Measurements from ENCODE around the gene CCDC187.

CCDC187 gene

DNA sequence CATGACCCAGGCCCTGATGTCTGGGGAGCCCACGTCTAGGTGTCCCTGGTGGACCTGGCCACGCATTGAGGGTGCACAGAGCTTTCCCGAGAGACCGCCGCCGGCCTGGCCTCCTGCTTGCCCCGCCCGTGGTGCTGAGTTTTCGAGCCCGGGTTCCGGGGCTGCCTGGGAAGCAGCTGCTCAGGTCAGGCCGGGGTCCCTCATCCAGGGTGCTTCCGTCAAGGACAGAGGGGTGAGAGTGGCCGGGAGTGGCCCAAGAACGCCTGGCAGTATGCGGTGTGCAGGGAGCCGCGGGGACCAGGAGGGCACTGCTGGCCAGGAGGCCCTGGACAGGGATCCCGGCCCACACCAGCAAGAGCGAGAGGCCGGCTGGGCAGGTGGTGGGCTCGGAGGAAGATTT, 19.6 kb downstream of the CCDC187 start:
- H3K36me3 ChIP-seq (ENCODE audit: insufficient read depth, insufficient read length, low read length) = no peaks in the 10 kb centered on the region
- TF ChIP-seq ZNF274 (IDR thresholded peaks at IDR 0.05; ENCODE audit: low read depth, low read length) (no peak), SUZ12 (IDR thresholded peaks at IDR 0.05; ENCODE audit: extremely low read depth, insufficient read depth, insufficient read length) (no peak), YY1 (IDR thresholded peaks at IDR 0.05; ENCODE audit: insufficient read depth, insufficient read length) (no peak)
- peaks cover 17% of the 10 kb centered on the region for H3K4me1 ChIP-seq (ENCODE audit: insufficient read depth, insufficient read length)
- no peaks in the 10 kb centered on the region; the same call in 1 of the 2 replicates for H3K9me3 ChIP-seq (ENCODE audit: insufficient read depth, low read length)
- no peak for DNase-seq (ENCODE audit: low read depth, low spot score)
- no peak overlapping the region for H3K4me3 ChIP-seq (ENCODE audit: insufficient read length, low read depth)
- H3K9ac ChIP-seq (ENCODE audit: insufficient read length, low read depth) = peak overlapping the region; percentile 8
- no peaks in the 10 kb centered on the region for H3K27me3 ChIP-seq (ENCODE audit: insufficient read depth, insufficient read length)

DNA sequence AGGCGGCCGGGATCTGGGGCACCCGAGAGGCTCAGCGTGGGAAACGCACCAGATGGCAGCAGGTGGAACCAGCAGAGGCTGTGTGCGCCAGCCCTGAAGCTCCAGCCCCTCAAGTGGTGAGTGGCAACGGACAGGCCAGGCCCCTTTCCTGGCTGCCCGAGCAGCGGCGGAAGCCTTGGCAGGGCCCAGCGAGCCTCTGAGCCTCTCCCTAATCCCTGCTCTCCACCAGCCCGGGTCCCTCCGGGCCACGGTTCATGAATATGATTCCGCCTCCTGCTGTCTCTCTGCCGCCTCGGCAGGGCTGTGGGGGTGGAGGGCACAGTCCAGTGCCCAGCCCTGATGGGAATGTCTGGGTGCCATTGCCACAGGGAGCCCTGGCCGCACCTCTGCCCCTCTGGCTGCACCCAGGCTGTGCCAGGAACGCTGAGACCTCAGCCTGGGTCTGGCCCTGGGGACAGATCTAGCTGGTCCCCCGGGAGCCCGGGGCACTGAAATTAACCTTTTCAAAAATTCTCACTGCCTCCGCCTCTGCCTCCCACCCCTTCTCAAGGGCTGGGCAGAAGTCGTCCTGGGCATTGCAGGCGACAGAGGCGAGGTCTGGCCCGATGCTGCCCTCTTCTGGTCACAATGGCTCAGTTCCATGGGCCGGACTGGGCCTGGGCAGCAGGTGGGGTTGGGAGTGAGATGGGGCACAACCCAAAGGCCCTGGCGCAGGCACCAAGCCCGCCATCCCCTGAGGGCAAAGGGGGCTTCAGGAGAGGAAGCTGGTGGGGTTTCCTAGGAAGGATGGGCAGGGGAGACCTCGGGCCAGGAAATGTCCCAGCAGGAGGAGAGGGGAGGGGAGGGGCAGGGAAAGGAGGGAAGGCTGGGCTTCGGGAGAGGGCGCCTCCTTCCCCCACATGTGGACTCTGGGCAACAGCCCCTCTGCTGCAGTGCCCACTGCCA, 20.3 kb downstream of the CCDC187 start:
- Histone ChIP-seq H3K36me3 (ENCODE audit: insufficient read depth, insufficient read length, low read length) (no peaks in the 10 kb centered on the region), H3K9ac (ENCODE audit: insufficient read length, low read depth) (peak overlapping the region; percentile 36), H3K27me3 (ENCODE audit: insufficient read depth, insufficient read length) (no peaks in the 10 kb centered on the region), H3K9me3 (ENCODE audit: insufficient read depth, low read length) (no peaks in the 10 kb centered on the region; the same call in 1 of the 2 replicates), H3K4me1 (ENCODE audit: insufficient read depth, insufficient read length) (peaks cover 17% of the 10 kb centered on the region), H3K4me3 (ENCODE audit: insufficient read length, low read depth) (no peak overlapping the region)
- DNase-seq (ENCODE audit: low read depth, low spot score) = peak; percentile 65
- TF ChIP-seq SUZ12 (IDR thresholded peaks at IDR 0.05; ENCODE audit: extremely low read depth, insufficient read depth, insufficient read length) (no peak), YY1 (IDR thresholded peaks at IDR 0.05; ENCODE audit: insufficient read depth, insufficient read length) (no peak), ZNF274 (IDR thresholded peaks at IDR 0.05; ENCODE audit: low read depth, low read length) (no peak)

DNA sequence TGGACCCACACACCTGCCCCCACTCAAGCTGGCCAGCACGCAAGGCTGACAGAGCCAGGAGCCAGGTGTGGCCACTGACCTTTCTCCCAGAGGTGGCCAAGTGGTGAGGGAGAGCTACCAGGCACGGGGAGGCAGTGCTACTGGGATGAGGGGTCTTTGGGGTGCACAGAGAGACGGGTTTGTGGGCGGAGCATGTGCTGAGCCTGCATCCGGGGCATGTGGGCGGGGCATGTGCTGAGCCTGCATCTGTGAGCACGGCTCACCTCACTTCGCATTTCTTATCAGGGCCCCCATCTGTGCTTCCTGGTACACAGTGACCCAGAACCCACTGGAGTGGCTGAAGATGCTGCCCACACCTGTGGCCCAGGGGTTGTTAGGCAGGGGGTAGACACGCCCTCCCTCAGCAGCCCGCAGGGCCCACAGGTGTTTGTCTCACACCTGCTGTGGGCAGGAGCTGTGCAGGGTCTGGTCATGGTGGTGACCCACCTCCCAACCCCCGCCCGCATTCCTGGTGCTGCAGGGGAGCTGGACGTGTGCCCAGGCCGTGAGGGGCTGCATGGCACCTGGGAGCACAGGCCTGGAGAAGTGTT, 21.5 kb downstream of the CCDC187 start:
- no peak overlapping the region for H3K4me3 ChIP-seq (ENCODE audit: insufficient read length, low read depth)
- no peak for DNase-seq (ENCODE audit: low read depth, low spot score)
- no peaks in the 10 kb centered on the region; the same call in 1 of the 2 replicates for H3K9me3 ChIP-seq (ENCODE audit: insufficient read depth, low read length)
- no peak overlapping the region for H3K9ac ChIP-seq (ENCODE audit: insufficient read length, low read depth)
- no peak for TF ChIP-seq SUZ12 (IDR thresholded peaks at IDR 0.05; ENCODE audit: extremely low read depth, insufficient read depth, insufficient read length)
- TF ChIP-seq ZNF274 (IDR thresholded peaks at IDR 0.05; ENCODE audit: low read depth, low read length) = no peak
- TF ChIP-seq YY1 (IDR thresholded peaks at IDR 0.05; ENCODE audit: insufficient read depth, insufficient read length) = no peak
- no peaks in the 10 kb centered on the region for H3K36me3 ChIP-seq (ENCODE audit: insufficient read depth, insufficient read length, low read length)
- H3K4me1 ChIP-seq (ENCODE audit: insufficient read depth, insufficient read length) = peaks cover 17% of the 10 kb centered on the region
- H3K27me3 ChIP-seq (ENCODE audit: insufficient read depth, insufficient read length) = no peaks in the 10 kb centered on the region

DNA sequence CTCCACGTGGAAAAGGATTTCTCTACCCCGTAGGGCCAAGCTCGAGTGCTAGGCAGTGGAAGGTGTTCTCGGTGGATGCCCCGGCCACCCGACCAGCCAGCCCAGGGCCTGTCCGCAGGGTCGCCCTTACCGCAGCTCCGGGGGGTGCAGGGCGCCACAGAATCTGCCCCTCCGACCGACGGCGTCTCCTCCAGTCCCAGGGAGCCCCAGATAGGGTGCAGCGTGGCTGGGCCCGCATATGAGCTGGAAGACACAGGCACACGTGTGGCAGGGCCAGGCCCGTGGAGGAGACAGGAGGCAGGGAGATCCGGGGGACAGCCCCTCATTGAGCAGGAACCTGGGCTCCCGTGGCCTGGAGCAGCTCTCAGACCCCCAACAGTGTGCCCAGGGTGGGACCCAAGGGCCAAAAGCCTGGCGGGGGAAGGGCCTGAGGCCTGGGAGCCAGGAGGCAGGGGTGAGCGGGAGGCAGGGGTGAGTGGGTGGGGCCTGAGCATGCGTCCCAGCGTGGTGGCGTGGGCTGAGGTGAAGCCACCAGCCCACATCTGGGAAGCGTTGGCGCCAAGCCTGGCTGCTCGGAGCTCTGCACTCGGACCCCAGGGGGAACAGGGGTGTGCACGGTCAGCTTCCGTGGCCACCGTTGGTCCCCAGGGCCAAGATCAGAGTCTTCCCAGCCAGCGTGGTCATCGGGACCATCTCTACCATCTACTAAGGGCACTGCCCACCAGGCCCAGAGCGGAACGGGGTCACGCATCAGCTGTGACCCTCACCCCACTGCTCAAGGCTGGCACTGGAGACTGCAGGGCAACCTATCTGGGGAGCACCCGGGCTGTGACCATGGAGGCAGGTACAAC, 22.2 kb downstream of the CCDC187 start:
- no peak for DNase-seq (ENCODE audit: low read depth, low spot score)
- H3K9ac ChIP-seq (ENCODE audit: insufficient read length, low read depth) = no peak overlapping the region
- H3K36me3 ChIP-seq (ENCODE audit: insufficient read depth, insufficient read length, low read length) = no peaks in the 10 kb centered on the region
- no peak for TF ChIP-seq YY1 (IDR thresholded peaks at IDR 0.05; ENCODE audit: insufficient read depth, insufficient read length)
- no peak for TF ChIP-seq ZNF274 (IDR thresholded peaks at IDR 0.05; ENCODE audit: low read depth, low read length)
- TF ChIP-seq SUZ12 (IDR thresholded peaks at IDR 0.05; ENCODE audit: extremely low read depth, insufficient read depth, insufficient read length) = no peak
- H3K4me3 ChIP-seq (ENCODE audit: insufficient read length, low read depth) = no peak overlapping the region
- H3K9me3 ChIP-seq (ENCODE audit: insufficient read depth, low read length) = no peaks in the 10 kb centered on the region; the same call in 1 of the 2 replicates
- peaks cover 17% of the 10 kb centered on the region for H3K4me1 ChIP-seq (ENCODE audit: insufficient read depth, insufficient read length)
- no peaks in the 10 kb centered on the region for H3K27me3 ChIP-seq (ENCODE audit: insufficient read depth, insufficient read length)

GRCh38 chr9:136280535-136281315, 23.2 kb downstream of the CCDC187 start:
- Histone ChIP-seq H3K4me3 (ENCODE audit: insufficient read length, low read depth) (no peak overlapping the region), H3K4me1 (ENCODE audit: insufficient read depth, insufficient read length) (peaks cover 19% of the 10 kb centered on the region), H3K27me3 (ENCODE audit: insufficient read depth, insufficient read length) (no peaks in the 10 kb centered on the region), H3K9ac (ENCODE audit: insufficient read length, low read depth) (no peak overlapping the region), H3K9me3 (ENCODE audit: insufficient read depth, low read length) (no peaks in the 10 kb centered on the region; the same call in 1 of the 2 replicates), H3K36me3 (ENCODE audit: insufficient read depth, insufficient read length, low read length) (no peaks in the 10 kb centered on the region)
- no peak for DNase-seq (ENCODE audit: low read depth, low spot score)
- TF ChIP-seq ZNF274 (IDR thresholded peaks at IDR 0.05; ENCODE audit: low read depth, low read length) (no peak), YY1 (IDR thresholded peaks at IDR 0.05; ENCODE audit: insufficient read depth, insufficient read length) (no peak), SUZ12 (IDR thresholded peaks at IDR 0.05; ENCODE audit: extremely low read depth, insufficient read depth, insufficient read length) (no peak)

GRCh38 chr9:136279471-136279870, 24.4 kb downstream of the CCDC187 start:
- H3K27me3 ChIP-seq (ENCODE audit: insufficient read depth, insufficient read length) = no peaks in the 10 kb centered on the region
- no peak for DNase-seq (ENCODE audit: low read depth, low spot score)
- H3K4me3 ChIP-seq (ENCODE audit: insufficient read length, low read depth) = no peak overlapping the region
- H3K9ac ChIP-seq (ENCODE audit: insufficient read length, low read depth) = no peak overlapping the region
- H3K36me3 ChIP-seq (ENCODE audit: insufficient read depth, insufficient read length, low read length) = no peaks in the 10 kb centered on the region
- H3K9me3 ChIP-seq (ENCODE audit: insufficient read depth, low read length) = no peaks in the 10 kb centered on the region; the same call in 1 of the 2 replicates
- TF ChIP-seq SUZ12 (IDR thresholded peaks at IDR 0.05; ENCODE audit: extremely low read depth, insufficient read depth, insufficient read length) (no peak), ZNF274 (IDR thresholded peaks at IDR 0.05; ENCODE audit: low read depth, low read length) (no peak)
- peaks cover 30% of the 10 kb centered on the region for H3K4me1 ChIP-seq (ENCODE audit: insufficient read depth, insufficient read length)

Data from NT2/D1 (cell line).